ENCODE data around the gene SBNO2.

DNA sequence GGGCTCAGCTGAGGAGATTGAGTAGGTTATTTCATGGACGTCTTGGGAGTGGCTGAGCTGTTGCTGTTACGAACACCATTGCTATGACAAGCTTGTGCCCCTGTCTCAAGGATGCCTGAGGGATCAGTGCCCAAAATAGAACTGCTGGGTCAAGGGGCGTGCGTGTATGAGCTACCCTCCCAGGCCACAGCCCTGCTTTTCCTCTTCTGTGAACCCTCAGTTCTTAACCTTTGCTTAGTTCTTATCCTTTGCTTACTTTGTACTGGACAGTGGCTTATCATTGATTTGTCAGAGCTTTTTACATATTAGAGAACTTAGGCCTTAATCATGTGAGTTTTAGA is 98.1 kb downstream of the SBNO2 start:
- TF ChIP-seq POLR2A (IDR thresholded peaks at IDR 0.05; ENCODE audit: low read depth, low read length) (no peak), JUN (IDR thresholded peaks at IDR 0.05; ENCODE audit: borderline replicate concordance, insufficient read depth, insufficient read length, low read depth) (no peak), POLR2AphosphoS5 (IDR thresholded peaks at IDR 0.05; ENCODE audit: insufficient read depth, low read depth, low read length) (no peak), FOS (IDR thresholded peaks at IDR 0.05; ENCODE audit: borderline replicate concordance, insufficient read depth, low read length) (no peak), EZH2 (IDR thresholded peaks at IDR 0.05; ENCODE audit: borderline replicate concordance, low read depth, low read length, severe bottlenecking) (no peak), MYC (IDR thresholded peaks at IDR 0.05; ENCODE audit: low read depth, low read length) (no peak)
- TF ChIP-seq, protein P1, sequence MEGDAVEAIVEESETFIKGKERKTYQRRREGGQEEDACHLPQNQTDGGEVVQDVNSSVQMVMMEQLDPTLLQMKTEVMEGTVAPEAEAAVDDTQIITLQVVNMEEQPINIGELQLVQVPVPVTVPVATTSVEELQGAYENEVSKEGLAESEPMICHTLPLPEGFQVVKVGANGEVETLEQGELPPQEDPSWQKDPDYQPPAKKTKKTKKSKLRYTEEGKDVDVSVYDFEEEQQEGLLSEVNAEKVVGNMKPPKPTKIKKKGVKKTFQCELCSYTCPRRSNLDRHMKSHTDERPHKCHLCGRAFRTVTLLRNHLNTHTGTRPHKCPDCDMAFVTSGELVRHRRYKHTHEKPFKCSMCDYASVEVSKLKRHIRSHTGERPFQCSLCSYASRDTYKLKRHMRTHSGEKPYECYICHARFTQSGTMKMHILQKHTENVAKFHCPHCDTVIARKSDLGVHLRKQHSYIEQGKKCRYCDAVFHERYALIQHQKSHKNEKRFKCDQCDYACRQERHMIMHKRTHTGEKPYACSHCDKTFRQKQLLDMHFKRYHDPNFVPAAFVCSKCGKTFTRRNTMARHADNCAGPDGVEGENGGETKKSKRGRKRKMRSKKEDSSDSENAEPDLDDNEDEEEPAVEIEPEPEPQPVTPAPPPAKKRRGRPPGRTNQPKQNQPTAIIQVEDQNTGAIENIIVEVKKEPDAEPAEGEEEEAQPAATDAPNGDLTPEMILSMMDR (IDR thresholded peaks at IDR 0.05; ENCODE audit: extremely low read depth in 1 of 2, insufficient read depth in 1 of 2, low read depth in 1 of 2, low read length in 2 of 2) = no peak

Measured in endothelial cell of umbilical vein (primary cell).